SK-N-MC (cell line): Measurements from ENCODE around the gene GP1BB.

Experiments used
- EZH2 ChIP-seq: fragments of 200-600 bp; sonication (generic); IDR thresholded peaks from one replicate; pipeline ENCODE4 v1.6.1; 2017; ENCODE audit warnings: antibody characterized with exemption
- FOXP2 ChIP-seq: optimal IDR thresholded peaks from 2 replicates; pipeline ENCODE3; 2011; ENCODE audit warnings: mild to moderate bottlenecking, moderate library complexity; ENCODE audit not compliant: insufficient read depth; ENCODE audit errors: extremely low read length, control extremely low read depth
- POLR2AphosphoS5 ChIP-seq: IDR thresholded peaks from 2 replicates; pipeline ENCODE4 v1.6.1; 2012; ENCODE audit warnings: mild to moderate bottlenecking, low read depth, low read length, borderline replicate concordance

- TF ChIP-seq EZH2 (no peak), POLR2AphosphoS5 (peak; percentile 38; the same call in 1 of the 2 replicates), FOXP2 (no peak)
Observed at GRCh38 chr22:19719050-19719482, 4.3 kb upstream of the GP1BB start.
